HTERT RPE-1 (cell line): Measurements from ENCODE around the gene ZBTB17.

Experiments
- in situ Hi-C: fragments of 300-500 bp; cut with MboI; formaldehyde crosslinking; loops from 4 replicates; pipeline ENCODE4 v1.14.3; 2020; ENCODE audit warnings: low sequenced_read_pairs

Gene ZBTB17

DNA sequence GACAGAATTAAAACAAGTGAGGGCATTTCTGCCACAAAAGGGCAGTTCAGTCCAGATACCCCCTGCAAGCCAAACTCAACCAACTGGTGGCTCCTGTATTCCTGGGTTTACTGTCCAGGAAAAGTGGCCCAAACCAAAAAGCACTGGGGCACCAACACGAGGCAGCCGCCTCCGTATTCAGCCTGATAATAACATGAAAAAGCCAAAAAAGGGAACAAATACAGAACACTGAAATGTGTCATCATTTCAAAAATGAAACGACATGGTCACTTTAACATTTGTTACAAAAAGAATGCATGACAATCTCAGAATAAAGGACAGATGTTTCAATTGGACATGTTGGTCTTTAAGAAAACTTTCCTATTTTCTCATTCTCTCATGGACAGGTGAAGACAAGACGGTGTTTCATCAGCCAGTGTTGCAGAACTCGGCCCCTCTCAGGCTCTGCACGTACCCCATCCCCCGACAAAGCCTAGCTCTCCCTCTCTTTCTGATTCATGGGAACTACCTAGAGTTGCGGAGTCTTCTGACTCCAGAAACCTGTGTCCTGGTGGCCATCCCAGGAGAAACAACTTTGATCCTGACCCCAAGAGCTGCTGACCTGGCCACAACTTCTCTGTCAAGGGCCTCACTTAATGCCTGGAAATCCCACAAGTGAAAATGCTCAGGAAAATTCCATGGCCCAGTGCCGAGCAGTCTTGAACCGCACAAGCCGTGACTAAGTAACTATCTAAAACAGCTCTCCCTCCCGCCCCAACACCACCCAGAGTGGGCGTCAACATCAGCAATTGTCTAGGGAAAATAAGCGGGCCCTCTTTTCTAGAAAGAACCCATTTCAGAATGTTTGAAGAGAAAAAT, 27.1 kb downstream of the ZBTB17 start:
- in situ Hi-C loops: no loop called here

DNA sequence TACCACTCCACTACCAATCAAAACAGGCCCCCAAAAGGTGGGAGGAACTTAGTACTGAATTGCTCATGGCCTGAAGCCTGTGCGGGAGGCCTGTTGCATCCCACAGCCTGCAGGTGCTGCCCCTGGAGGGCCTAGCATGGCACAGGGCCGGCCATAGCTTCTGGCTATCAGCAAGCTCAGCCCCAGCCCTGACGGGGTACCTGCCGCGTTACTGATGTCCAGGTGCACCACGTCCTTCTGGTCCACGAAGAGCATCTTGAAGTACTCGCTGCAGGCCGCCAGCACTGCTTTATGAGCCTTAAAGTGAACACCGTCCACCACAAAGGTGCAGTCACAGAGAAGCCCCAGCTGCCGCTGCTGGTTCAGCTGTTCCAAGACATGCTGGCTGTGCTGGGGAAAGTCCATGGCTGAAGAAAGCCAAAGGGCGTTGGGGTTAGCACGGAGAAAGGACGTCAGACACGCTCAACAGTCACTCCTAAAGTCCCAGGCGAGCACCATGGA, 27.8 kb downstream of the ZBTB17 start:
- in situ Hi-C loops: no loop called here

DNA sequence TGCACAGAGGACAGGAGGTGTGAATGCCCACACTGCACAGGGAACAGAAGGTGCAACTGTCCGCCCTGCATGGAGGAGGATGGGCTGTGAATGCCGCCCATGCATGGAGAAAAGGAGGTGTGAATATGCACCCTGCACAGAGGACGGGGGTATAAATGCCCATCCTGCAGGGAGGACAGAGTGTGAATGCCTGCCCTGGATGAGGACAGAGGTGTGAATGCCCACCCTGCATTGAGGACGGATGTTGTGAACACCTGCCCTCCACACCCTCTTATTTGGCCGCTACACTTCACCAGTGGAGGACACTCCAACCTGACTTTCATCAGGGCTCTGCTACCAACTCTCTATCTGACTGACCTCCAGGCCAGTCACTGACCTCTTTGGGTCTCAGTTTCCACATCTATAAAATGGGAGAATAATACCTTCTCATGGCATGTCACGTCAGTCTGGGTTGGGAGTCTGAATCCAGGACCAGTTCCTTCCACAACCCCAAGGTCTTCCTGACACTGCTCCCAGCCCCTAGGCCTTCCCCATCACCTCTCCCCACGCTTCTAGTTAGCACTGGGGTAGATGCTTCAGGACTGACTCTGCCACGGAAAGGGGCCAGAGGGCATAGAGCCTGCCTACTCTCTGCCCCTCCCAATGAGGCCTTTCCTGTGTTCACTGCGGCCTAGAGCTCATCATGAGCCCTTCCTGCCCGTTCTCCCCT, 28.4 kb downstream of the ZBTB17 start:
- in situ Hi-C loops: no loop called here

DNA sequence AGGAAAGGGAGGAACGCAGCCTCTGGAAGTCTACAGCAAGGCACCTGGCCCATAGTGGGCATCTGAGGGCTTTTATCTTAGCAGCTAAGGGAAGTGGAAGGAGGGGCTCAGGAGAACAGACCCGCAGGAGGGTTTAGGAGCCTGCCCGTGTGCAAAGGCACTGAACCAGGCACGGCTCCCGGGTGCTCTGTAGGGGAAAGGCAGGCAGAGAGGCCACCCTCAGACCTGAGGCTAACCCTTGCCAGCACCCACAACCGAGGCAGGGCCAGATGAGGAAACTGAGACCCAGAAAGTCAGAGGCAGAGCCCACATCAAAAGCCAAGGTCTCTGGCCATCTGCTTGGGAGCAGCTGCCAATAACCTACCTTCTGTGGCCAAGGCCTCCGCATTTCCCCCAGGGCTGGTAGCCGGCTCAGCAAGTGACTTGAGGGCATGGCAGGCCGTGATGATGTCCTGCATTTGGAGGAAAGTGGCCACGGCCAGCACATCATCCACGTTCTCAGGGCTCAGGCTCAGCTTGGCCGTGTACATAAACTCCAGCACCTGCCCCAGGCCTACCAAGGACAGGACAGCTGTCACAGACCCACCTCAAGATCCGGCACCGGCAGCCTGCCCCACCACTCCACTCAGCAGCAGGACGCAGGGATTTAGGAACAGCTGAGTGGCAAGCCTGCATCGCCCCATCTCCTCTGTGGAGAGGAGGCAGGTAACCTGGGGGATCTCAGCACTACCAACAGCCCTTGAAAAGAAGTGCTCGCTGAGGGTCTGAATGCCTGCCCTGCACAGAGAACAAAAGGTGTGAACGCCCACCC, 29.1 kb downstream of the ZBTB17 start:
- in situ Hi-C loops: no loop called here

DNA sequence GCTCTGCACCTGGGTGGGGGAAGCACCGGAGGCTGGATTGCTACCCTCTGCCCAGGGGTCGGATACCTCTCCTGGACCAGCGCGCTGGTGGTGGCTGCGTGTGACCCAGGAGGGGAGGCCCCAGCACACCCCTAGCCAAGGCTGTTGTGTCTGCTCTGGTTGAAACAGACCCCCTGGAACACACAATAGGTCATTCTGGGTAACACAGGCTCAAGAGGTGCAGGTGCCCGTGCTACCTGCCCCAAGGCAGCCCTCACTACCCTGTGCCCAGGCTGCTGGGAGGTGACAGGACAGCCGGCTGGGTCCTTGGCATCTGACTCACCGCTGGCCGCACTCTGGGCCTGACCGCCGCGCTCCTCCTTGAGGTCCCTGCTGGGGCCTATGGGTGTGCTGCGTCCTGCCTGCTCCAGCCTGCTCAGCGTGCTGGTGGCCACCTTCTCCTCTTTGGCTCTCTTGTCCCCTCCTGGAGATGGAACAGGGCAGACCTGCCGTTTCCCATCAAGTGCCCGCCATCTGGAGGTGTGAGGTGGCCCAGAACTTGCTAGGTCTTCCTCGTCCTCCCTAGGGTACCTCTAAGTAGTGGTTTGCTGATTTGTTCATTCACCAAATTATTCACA, 30.0 kb downstream of the ZBTB17 start:
- in situ Hi-C loops: no loop called here

DNA sequence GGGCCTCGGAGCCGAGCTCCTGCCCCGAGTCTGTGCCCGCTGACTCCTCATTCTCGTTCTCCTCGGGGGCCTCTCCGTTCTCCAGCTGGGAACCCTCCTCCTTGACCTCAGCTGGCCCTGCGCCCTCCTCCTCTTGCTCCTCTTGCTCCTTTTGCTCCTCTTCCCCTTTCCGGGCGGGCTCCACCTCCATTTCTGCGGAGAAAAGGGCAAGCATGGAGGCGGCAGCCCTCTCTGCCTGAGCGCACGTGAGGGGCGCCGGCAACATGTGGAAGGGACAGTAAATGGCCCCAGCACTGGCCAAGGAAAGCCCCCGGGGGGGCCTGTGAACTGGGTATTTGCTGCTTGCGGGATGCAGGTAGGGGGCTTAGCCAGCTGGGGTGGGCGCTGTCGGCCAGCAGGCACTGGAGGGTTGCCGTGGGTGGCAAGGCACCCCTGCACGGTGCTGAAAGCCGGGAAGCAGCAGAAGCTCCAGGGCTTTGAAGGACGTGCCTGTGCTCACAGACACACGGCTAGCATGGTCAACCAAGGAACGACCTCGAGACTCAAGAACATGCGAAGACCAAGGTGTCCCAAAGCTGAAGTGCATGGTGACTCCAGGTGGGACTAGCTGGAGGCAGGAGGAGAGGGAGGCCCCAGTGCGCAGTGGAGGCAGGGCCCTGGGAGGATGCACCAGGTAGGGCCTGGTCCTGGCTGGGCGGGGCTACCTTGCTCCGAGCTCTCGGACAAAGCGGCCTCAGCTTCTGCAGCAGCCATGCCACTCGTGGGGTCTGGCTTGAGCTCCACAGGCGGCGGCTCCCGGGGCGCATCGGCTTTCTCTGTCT, 30.7 kb downstream of the ZBTB17 start:
- in situ Hi-C loops: no loop called here

DNA sequence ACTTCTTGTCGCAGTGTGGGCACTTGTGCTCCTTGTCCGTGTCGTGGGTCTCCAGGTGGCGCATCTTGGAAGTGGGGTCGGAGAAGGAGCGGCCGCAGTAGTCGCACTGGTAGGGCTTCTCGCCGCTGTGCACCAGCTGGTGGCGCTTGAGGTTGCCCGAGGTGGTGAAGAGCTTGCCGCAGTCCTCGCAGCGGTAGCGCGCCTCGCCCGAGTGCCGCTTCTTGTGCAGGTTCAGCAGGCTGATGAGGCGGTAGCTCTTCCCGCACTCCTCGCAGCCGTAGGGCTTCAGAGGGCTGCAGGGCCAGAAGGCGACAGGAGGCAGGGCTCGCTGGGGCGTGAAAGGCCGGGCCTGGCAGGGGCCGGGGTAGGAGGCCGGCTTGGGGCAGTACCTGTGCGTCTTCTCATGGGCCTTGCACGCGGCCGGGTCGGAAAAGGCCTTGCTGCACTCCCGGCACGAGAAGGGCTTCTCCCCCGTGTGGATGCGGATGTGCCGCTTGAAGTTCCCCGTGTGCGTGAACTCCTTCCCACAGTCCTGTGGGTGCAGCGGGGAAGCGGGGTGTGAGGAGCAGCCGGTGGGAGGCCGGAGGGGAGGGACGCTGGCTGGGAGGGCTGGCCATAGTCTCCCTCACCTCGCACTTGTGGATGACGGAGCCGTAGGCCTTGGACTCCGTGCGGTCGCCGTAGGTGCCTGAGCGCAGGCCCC, 31.4 kb downstream of the ZBTB17 start:
- in situ Hi-C loops: no loop called here

DNA sequence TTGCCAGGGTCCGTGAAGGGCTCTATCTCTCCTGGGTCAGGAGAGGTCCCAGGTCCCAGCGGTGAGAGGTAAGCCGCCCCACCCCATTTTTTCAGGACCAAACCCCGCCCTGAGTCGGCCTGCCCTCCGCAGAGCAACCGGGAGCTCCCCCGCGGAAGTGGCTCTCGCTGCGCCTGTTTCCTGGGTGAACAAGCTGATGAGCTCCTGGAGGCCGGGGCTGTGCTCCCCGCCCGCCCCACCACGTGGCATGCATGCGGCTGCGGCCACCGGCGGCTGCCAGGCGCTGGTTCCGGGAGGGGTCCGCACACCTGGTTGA, 32.0 kb downstream of the ZBTB17 start:
- in situ Hi-C loops: no loop called here

DNA sequence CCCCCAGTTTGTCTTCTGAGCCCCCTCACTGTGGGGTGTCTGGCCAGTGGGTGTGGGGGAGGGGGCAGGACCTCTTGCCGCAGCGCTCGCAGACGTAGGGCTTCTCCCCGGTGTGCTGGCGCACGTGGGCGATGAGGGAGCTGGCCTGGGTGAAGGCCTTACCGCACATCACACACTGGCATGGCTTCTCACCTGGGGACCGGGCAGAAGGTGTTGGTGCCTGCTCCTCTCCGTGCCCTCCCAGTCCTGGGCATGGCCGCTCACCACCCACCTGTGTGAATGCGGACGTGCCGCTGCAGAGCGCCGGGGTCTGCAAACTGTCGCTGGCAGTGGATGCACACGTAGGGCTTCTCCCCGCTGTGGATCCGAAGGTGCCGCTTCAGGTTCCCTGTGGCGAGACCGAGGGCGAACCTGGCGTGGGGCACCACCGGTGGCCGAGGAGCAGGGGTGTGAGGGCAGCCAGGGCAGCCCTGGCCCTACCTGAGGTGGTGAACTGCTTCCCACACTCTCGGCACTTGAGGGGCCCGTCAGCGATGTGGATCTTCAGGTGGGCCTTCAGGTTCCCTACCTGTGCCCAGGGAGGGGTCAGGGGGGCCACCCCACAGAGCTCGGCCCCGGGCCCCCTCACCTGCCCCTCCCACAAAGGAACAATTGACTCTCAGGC, 32.4 kb downstream of the ZBTB17 start:
- in situ Hi-C loops: no loop called here

DNA sequence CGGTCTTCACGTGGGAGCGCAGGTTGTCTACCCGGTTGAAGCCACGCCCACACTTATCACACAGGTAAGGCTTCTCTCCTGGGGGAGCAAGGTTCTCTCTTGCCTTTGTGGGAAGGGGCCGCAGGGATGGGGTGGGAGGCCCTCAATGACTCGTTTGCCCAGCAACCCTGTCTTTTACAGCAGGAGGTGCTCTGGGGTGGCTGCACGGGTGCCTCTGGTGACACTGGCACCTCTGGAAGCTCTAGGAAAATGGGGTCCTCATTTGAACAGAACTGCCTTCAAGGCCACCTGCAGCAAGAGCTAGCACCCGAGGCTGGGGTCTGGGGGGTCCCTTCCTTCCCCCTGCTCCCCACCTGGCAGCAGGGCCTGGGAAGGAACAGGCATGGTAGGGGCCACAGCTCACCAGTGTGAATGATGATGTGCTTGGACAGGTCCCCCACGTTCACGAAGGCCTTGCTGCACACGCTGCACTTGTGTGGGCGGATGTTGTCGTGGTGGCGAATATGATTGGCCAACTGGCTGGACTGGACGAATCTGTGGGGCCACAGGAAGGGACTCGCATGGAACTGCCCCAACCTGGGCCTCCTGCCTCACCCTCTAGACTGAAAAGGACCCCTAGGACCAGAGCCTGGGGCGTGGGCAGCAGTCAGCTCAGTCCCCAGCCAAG, 33.1 kb downstream of the ZBTB17 start:
- in situ Hi-C loops: no loop called here

DNA sequence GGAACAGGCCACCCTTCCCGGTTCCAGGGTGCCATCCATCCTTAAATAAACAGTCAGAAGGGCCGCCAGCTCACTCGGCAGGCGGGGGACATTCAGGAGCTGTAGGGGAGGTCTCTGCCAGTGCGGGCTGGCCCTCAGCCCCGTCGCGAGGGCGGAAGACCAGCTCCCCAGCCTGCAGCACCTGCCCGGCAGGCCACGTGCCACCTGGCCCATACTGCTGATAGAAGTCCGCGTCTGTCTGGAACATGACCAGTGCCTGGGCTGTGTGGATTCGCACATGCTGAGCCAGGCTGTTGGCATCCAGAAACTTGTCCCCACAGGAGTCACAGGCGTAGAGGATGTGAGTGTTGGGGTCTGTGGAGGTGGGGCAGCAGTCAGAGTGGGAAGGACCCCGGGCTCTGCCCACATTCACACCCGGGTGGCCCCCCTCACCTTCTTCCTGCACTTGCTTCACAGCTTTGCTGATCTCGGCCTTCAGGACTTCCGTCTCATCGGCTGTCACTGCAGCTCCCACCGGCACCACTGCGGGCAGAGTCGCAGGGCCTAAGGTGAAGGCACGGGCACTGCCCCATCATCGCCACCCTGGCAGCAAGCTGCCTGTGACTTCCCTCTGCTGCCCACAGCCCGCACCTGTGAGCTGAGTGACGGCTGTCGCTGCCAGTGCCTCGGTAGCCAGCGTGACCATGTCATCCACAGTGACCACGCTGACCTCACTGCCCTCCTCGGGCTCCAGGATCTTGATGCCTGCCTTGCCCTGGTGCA, 33.8 kb downstream of the ZBTB17 start:
- in situ Hi-C loops: no loop called here

DNA sequence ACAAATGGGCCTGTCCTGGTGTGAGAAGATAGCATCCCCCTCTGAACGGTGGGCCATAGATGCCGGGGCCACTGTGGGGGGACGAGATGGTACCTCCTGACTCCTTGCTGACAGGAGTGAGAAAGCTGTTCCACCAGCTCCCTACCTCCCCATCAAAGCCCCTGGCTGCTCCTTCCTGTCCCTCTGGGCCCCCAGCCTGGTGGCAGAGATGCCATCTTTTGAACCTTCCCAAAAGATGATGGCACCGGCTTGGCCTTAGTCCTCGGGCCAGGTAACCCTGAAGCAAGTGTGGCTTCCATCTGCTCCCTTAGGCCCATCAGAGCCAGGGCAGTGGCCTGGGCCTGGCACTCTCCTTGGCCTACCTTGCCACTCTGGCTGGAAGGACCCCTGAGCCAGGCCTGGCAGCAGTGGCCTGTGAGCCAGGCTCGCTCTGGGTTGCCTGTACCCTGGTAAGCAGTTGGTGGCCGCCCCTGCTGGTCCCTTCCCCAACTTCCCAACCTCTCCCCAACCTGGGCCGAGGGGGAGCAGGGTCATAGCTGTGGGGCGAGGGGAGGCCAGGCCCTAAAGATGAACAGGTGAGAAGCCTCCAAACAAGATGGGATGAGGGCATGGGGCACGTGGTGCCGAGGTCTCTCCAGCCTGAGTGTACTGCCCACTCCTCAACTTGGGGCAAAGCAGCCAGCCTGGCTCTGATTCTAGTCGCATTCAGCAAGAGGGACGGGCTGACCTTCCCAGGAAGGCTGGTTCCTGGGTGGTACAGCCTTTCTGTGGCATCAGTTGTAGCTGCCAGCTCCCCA, 34.7 kb downstream of the ZBTB17 start:
- in situ Hi-C loops: no loop called here

DNA sequence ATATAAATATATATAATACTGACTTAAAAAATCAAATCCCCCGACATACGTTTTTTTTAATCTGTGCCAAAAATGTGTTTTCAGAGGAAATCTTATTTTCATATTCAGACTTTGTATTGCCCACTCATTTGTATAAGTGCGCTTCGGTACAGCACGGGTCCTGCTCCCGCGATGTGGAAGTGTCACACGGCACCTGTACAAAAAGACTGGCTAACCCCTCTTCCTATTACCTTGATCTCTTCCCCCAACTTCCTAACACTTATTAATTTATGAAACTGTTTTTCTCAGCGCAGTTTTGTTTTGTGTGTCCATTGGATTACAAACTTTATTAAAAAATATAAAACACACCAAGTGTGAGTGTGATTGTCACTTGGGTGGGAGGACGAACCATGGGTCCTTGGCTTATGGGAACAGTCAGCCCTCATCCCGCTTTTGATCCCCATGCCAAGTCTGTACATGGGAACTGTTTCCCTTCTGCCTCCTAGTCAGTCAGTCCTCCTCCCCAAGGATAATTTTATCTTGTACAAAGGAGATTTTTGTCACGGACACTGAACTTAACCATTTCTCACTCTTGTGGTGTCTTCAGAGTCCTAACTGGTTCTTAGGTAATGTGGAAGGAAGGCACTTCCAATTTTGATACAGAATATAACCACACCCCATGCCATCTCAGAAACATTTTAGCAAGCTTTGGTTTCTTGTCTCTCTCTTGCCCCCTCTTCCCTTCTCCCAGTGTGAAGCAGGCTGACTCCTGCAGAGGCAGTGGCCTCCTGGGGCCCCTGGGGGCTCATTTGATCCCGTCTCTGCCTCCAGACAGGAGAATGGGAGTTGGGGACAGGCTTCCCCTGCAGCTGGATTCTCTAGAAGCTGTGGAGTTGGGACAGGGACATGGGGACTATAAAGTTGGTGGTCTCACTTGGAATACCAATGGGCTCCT, 35.5 kb downstream of the ZBTB17 start:
- in situ Hi-C loops: no loop called here

DNA sequence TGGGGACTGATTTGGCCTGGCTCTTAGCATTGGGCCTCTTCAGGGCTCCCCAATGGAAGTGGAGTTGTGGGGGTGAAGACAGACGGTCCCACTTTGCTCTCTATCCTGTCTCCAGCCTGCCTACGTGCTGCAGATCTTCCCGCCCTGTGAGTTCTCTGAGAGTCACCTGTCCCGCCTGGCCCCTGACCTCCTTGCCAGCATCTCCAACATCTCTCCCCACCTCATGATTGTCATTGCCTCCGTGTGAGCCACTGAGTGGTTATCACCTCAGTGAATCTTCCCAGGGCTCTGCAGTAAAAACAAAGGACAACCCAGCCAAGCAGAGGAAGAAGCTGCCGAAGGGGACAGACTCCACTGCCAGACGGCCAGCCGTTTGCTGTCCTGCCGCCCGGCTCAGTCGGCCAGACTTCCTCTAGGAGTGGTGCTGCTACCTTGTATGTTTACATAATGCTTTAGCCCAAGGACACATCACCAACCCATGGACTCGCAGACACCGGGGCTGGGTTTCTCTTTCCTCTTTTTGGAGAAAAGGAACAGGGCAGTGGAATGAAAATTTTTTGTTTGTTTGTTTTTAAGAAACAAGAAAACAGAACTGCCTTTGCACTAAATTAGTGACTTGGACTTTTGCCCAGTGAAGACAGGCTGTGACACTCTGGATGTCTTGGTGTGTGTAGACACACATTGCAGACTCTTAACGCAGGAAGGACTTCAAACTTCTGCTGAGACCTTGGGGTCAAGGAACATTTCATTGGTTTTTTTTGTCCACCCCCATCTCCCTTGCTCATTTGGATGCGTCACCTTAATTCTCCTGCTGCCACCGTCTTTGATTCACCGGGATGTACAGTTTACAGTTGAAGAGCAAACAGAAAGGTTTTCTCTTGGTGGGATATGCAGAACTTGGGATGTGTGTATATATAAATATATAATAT, 36.5 kb downstream of the ZBTB17 start:
- in situ Hi-C loops: no loop called here

DNA sequence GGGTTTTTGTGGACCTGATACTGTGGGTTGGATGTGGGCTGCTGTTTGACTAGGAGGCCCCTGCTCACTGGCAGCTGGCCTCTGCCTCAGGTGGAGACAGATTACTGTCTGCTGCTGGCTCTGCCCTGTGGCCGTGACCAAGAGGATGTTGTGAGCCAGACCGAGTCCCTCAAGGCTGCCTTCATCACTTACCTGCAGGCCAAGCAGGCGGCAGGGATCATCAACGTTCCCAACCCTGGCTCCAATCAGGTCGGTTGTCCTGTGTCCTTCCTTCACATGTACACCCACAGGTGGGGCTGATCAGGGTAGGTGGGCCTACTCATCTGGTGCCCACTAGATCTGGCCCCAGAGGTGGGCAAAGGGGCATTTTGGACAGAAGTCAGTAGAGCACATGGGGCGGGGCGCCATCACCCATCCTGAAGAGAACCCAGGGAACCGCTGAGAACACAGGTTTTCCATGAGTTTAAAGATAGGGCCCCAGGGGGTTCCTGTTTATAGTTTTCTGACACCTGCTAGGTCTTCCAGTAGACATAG, 37.2 kb downstream of the ZBTB17 start:
- in situ Hi-C loops: no loop called here
